Motor neuron (in vitro differentiated cells): ENCODE data around the gene TBC1D1. TPM values are rescaled to one million over a fixed set of nuclear protein-coding genes. Genes with fewer than 3 reads are reported as not detected.

Source experiments
- ATAC-seq, 8 experiments: fragments of 200-7000 bp; cut with Tn5 transposase; replicated peaks in 6 of 8; 2 replicates each; pipeline ENCODE4 v1.8.0; 2021; ENCODE audit warnings: mild to moderate bottlenecking in 8 of 8, moderate library complexity in 8 of 8
- H3K27ac ChIP-seq, 2 donors: fragments of 250-450 bp; sonication (Bioruptor Pico); 2 replicates each; pipeline ENCODE4 v1.9.0; 2021; ENCODE audit warnings: antibody characterized with exemption in 2 of 2, mild to moderate bottlenecking in 2 of 2, moderate library complexity in 1 of 2
- H3K4me1 ChIP-seq, 2 donors: fragments of 250-450 bp; sonication (Bioruptor Pico); replicated peaks in 1 of 2; 2 replicates each; pipeline ENCODE4 v1.6.1; 2021; ENCODE audit warnings: antibody characterized with exemption in 2 of 2, mild to moderate bottlenecking in 2 of 2, moderate library complexity in 1 of 2
- H3K4me3 ChIP-seq, 5 donors: fragments of 250-450 bp; sonication (Bioruptor Pico); 2 replicates each; pipeline ENCODE4 v1.9.0; 2021; ENCODE audit warnings: antibody characterized with exemption in 5 of 5, mild to moderate bottlenecking in 5 of 5, moderate library complexity in 4 of 5
- WGBS, 10 experiments: fragments of 450-650 bp; shearing (Covaris generic); methylation state at CpG; one replicate each; pipeline ENCODE4 v1.0.0; 2022; 5-methylcytosine and 5-hydroxymethylcytosine counted together
- in situ Hi-C, 9 experiments: fragments of 400-800 bp; cut with MboI; loops; one replicate each; pipeline ENCODE4 v1.15.0; 2021; ENCODE audit warnings: low sequenced_read_pairs in 9 of 9, low pct_unique_long_range_greater_than_20kb in 2 of 9; ENCODE audit not compliant: unreplicated experiment in 9 of 9
- total RNA-seq, 8 experiments: library from RNA; unstranded; fragments of 300-600 nt; gene quantifications; 2 replicates each; pipeline versions ENCODE4 v1.2.3 to v1.2.4, GENCODE V29; 2022

Gene TBC1D1
- total RNA-seq, result 10 to 100 TPM; 14.3 to 83.6 (median 36.8) TPM

- H3K4me3 ChIP-seq, result peak within 1 kb of the TSS; percentile 41 to 54 (median 45)
- no CpG with 5 or more reads among the region's 43 CpGs for WGBS, 10 experiments
- no peak within 1 kb of the TSS for H3K27ac ChIP-seq
- peaks cover 0 to 5% of the 10 kb centered on the region in 2 donors for H3K4me1 ChIP-seq
- in situ Hi-C loops, result no loop called here
- peak; percentile 63 to 85 (median 74) for ATAC-seq
Observed at GRCh38 chr4:37890801-37891259, at the start of gene TBC1D1. Gene TBC1D1 (plus strand): TSS chr4:37891084. CDS start chr4:37902096, 11,012 bp downstream.

- Histone ChIP-seq H3K27ac (no peak overlapping the region), H3K4me1 (no peaks in the 10 kb centered on the region), H3K4me3 (no peak overlapping the region)
- ATAC-seq, result no peak
- in situ Hi-C loops, result no loop called here
- 83 to 100% (median 96%) methylated on average over 1 to 5 of the region's 5 CpGs; no CpG with 5 or more reads in 1 of the 10 experiments for WGBS, 10 experiments
Observed at GRCh38 chr4:37844204-37844603, 46.7 kb upstream of the TBC1D1 start.

GRCh38 chr4:37845201-37845600 lies 45.7 kb upstream of the TBC1D1 start:
- WGBS, 10 experiments, result 83 to 100% (median 99%) methylated on average over 1 to 4 of the region's 4 CpGs; no CpG with 5 or more reads in 2 of the 10 experiments

GRCh38 chr4:37847311-37847884 lies 43.5 kb upstream of the TBC1D1 start:
- 0 to 100% (median 87%) methylated on average over 1 to 5 of the region's 5 CpGs; no CpG with 5 or more reads in 1 of the 10 experiments for WGBS, 10 experiments
- ATAC-seq, result no peak

More at GRCh38 chr4:37845201-37845600, 45.7 kb upstream of the TBC1D1 start:
- no peak for ATAC-seq
- Histone ChIP-seq H3K4me1 (no peaks in the 10 kb centered on the region), H3K4me3 (no peak overlapping the region), H3K27ac (no peak overlapping the region)
- in situ Hi-C loops, result no loop called here

GRCh38 chr4:37852376-37852775 lies 38.5 kb upstream of the TBC1D1 start:
- whole genome bisulfite sequencing, 10 experiments, result 63 to 100% (median 91%) methylated on average over 1 to 2 of the region's 2 CpGs; no CpG with 5 or more reads in 3 of the 10 experiments
- ATAC-seq, result no peak
- Histone ChIP-seq H3K27ac (no peak overlapping the region), H3K4me3 (no peak overlapping the region), H3K4me1 (no peaks in the 10 kb centered on the region)
- in situ Hi-C loops, result no loop called here

More at GRCh38 chr4:37847311-37847884, 43.5 kb upstream of the TBC1D1 start:
- in situ Hi-C loops, result no loop called here
- Histone ChIP-seq H3K4me1 (no peaks in the 10 kb centered on the region), H3K4me3 (no peak overlapping the region), H3K27ac (no peak overlapping the region)

- Histone ChIP-seq H3K4me3 (no peak overlapping the region), H3K4me1 (no peaks in the 10 kb centered on the region), H3K27ac (no peak overlapping the region)
- in situ Hi-C loops, result no loop called here
- ATAC-seq, result no peak
- WGBS, 10 experiments, result 67 to 100% (median 90%) methylated on average over 1 to 4 of the region's 4 CpGs
Observed at GRCh38 chr4:37858112-37858511, 32.8 kb upstream of the TBC1D1 start.

GRCh38 chr4:37858872-37859271 lies 32.0 kb upstream of the TBC1D1 start:
- Histone ChIP-seq H3K27ac (no peak overlapping the region), H3K4me1 (no peaks in the 10 kb centered on the region), H3K4me3 (no peak overlapping the region)
- no peak for ATAC-seq
- in situ Hi-C loops, result no loop called here

- 80 to 100% (median 100%) methylated on average over 1 of the region's 1 CpG; no CpG with 5 or more reads in 2 of the 10 experiments for WGBS, 10 experiments
- Histone ChIP-seq H3K4me1 (no peaks in the 10 kb centered on the region), H3K27ac (no peak overlapping the region), H3K4me3 (no peak overlapping the region)
- no peak for ATAC-seq
- in situ Hi-C loops, result no loop called here
Observed at GRCh38 chr4:37860266-37860665, 30.6 kb upstream of the TBC1D1 start.

- H3K27ac ChIP-seq, result no peak overlapping the region
- H3K4me3 ChIP-seq, result no peak overlapping the region
- no peak for ATAC-seq
- 76 to 100% (median 94%) methylated on average over 1 to 4 of the region's 4 CpGs for WGBS, 10 experiments
- no peaks in the 10 kb centered on the region for H3K4me1 ChIP-seq
- in situ Hi-C loops, result no loop called here
Observed at GRCh38 chr4:37862961-37863360, 27.9 kb upstream of the TBC1D1 start.

- Histone ChIP-seq H3K4me3 (no peak overlapping the region), H3K27ac (no peak overlapping the region), H3K4me1 (no peaks in the 10 kb centered on the region)
- in situ Hi-C loops, result no loop called here
- no peak for ATAC-seq
- 40 to 100% (median 90%) methylated on average over 1 to 3 of the region's 4 CpGs; no CpG with 5 or more reads in 3 of the 10 experiments for WGBS, 10 experiments
Observed at GRCh38 chr4:37864786-37865185, 26.1 kb upstream of the TBC1D1 start.

GRCh38 chr4:37865450-37865849 lies 25.4 kb upstream of the TBC1D1 start:
- in situ Hi-C loops, result no loop called here
- no peaks in the 10 kb centered on the region for H3K4me1 ChIP-seq
- no peak overlapping the region for H3K4me3 ChIP-seq
- no peak for ATAC-seq
- no peak overlapping the region for H3K27ac ChIP-seq
- WGBS, 10 experiments, result 80 to 100% (median 89%) methylated on average over 1 to 3 of the region's 3 CpGs; no CpG with 5 or more reads in 2 of the 10 experiments

GRCh38 chr4:37867102-37867501 lies 23.8 kb upstream of the TBC1D1 start:
- WGBS, 10 experiments, result 100% methylated on average over 1 to 3 of the region's 3 CpGs; no CpG with 5 or more reads in 2 of the 10 experiments
- no peak overlapping the region for H3K27ac ChIP-seq
- no peaks in the 10 kb centered on the region for H3K4me1 ChIP-seq
- H3K4me3 ChIP-seq, result no peak overlapping the region
- ATAC-seq, result no peak
- in situ Hi-C loops, result no loop called here

- WGBS, 10 experiments, result 57 to 90% (median 81%) methylated on average over 1 to 4 of the region's 4 CpGs
- in situ Hi-C loops, result no loop called here
- H3K27ac ChIP-seq, result no peak overlapping the region
- H3K4me3 ChIP-seq, result no peak overlapping the region
- ATAC-seq, result peak in 5 of 8 experiments; percentile 44 to 71 (median 56)
- no peaks in the 10 kb centered on the region for H3K4me1 ChIP-seq
Observed at GRCh38 chr4:37868238-37868637, 22.6 kb upstream of the TBC1D1 start.
